ENCODE data around the gene TPRKB. TPM values are rescaled to one million over a fixed set of nuclear protein-coding genes. Genes with fewer than 3 reads are reported as not detected.

The TPRKB gene
- total and polyA plus RNA-seq, 5 donors from 2014 or later: 22.4 to 97.9 (median 74.9) TPM

DNA sequence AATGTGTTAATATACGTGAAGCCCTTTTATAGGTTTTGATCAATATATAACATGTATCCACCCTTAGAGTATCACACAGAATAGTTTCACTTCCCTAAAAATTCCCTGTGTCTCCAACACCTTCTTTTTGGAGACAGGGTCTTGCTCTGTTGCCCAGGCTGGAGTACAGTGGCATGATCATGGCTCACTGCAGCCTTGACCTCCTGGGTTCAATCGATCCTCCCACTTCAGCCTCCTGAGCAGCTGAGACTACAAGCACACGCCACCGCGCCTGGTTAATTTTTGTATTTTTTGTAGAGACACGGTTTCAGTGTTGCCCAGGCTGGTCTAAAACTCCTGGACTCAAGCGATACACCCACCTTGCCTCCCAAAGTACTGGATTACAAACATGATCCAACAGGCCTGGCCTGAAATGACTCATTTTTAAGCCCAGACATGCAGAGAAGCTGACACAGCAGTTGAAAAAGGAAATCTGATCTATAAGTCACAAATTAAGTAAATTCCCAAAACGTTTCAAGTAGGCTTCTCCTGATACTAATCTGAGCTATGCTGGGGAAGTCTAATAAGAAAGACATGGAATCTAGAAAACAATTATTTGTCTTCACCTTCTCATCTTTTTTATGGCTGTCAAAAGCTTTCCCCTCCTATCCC, 39.8 kb upstream of the TPRKB start:
- ATAC-seq (ENCODE audit: low read depth in 2 of 2) (no peak), DNase-seq (no peak)
- Histone ChIP-seq H3K36me3 (ENCODE audit: control insufficient read depth, insufficient read depth, low read length) (peaks cover 47% of the 10 kb centered on the region), H3K9me3 (ENCODE audit: control insufficient read depth in 2 of 2, low read length in 2 of 2) (no peaks in the 10 kb centered on the region), H3K27ac (ENCODE audit: insufficient read depth, low read length, poor library complexity, severe bottlenecking) (no peak overlapping the region), H3K27me3 (ENCODE audit: control insufficient read depth, insufficient read depth, low read length) (no peaks in the 10 kb centered on the region), H3K4me1 (ENCODE audit: control insufficient read depth, insufficient read depth, low read length, poor library complexity, severe bottlenecking) (peaks cover 35% of the 10 kb centered on the region), H3K4me3 (ENCODE audit: low read depth, low read length) (peak overlapping the region; percentile 43)
- Mint-ChIP-seq H3K36me3 (peaks cover 27% of the 10 kb centered on the region), H3K27ac (no peak overlapping the region), H3K4me1 (peaks cover 13 to 68% (median 46%) of the 10 kb centered on the region in 4 donors), H3K9me3 (no peaks in the 10 kb centered on the region), H3K4me3 (peak overlapping the region in 3 of 4 donors; percentile 46 to 98 (median 68)), H3K27me3 (peaks cover 7% of the 10 kb centered on the region)

DNA sequence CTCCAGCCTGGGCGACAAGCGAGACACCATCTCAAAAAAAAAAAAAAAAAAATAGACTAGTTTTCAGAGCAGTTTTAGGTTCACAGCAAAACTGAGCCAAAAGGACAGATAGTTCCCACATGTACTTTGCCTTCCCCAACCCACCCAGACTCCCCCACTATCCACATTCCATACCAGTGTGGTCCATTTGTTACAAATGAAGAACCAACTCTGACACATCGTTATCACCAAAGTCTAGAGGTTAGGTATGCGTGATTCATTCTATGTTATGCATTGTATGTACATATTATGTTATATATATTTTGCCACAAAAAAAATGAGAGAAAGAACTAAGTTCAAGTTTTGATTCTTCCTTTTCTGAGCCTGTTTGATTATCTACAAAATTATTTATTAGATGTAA, 39.2 kb upstream of the TPRKB start:
- DNase-seq (no peak), ATAC-seq (ENCODE audit: low read depth in 2 of 2) (no peak)
- Histone ChIP-seq H3K4me3 (ENCODE audit: low read depth, low read length) (no peak overlapping the region), H3K36me3 (ENCODE audit: control insufficient read depth, insufficient read depth, low read length) (peaks cover 49% of the 10 kb centered on the region), H3K27me3 (ENCODE audit: control insufficient read depth, insufficient read depth, low read length) (no peaks in the 10 kb centered on the region), H3K27ac (ENCODE audit: insufficient read depth, low read length, poor library complexity, severe bottlenecking) (no peak overlapping the region), H3K9me3 (ENCODE audit: control insufficient read depth in 2 of 2, low read length in 2 of 2) (no peaks in the 10 kb centered on the region), H3K4me1 (ENCODE audit: control insufficient read depth, insufficient read depth, low read length, poor library complexity, severe bottlenecking) (peaks cover 35% of the 10 kb centered on the region)
- peaks cover 13 to 70% (median 46%) of the 10 kb centered on the region in 4 donors for H3K4me1 Mint-ChIP-seq
- no peaks in the 10 kb centered on the region for H3K9me3 Mint-ChIP-seq
- H3K27me3 Mint-ChIP-seq: peaks cover 7% of the 10 kb centered on the region
- H3K4me3 Mint-ChIP-seq: peak overlapping the region in 2 of 4 donors; percentile 68 to 98
- H3K36me3 Mint-ChIP-seq: peaks cover 29% of the 10 kb centered on the region
- no peak overlapping the region for H3K27ac Mint-ChIP-seq

DNA sequence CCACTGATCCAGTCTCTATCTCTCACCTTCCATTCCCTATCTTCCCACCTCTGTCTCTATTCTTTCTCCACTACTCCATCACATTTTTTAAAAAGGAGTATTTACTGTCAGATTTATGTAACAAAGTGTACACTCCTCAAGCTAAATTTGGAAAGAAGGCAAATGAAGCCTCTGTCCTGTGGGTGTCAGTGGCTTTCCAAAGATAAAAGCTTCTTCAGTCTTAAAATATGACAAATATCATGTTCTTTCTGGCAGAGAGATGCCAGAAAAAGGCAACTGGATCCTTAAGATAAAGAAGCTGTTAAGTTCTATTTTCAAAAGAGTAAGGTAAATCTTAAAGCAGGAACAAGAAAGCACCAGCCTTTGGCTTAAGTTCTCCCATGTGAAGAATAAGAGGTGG, 35.7 kb upstream of the TPRKB start:
- H3K36me3 Mint-ChIP-seq: peaks cover 53% of the 10 kb centered on the region
- H3K36me3 ChIP-seq (ENCODE audit: control insufficient read depth, insufficient read depth, low read length): peaks cover 80% of the 10 kb centered on the region

DNA sequence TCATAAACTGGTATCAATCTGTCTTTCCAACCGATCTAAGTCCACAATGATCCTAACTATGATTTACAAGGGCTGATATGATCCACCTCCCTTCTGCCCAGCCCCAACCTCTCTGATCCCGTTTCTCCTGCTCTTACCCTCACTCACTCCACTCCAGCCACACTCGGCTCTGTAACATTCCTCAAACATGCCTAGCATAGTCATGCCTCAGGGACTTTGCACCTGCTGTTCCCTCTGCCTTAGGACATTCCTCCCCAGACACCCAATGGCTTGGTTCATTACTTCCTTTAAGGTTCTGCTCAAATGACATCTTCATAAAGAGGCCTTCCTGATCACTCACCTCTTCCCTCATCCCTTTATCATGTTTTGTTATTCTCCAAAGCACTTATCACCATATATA, 33.6 kb upstream of the TPRKB start:
- Mint-ChIP-seq H3K36me3 (peaks cover 54% of the 10 kb centered on the region), H3K4me3 (no peak overlapping the region), H3K27me3 (no peaks in the 10 kb centered on the region), H3K27ac (peak overlapping the region in 2 of 3 donors; percentile 2 to 33), H3K4me1 (peaks cover 24 to 49% (median 36%) of the 10 kb centered on the region in 4 donors), H3K9me3 (peaks cover 0 to 2% (median 0%) of the 10 kb centered on the region in 7 donors)
- H3K27me3 ChIP-seq (ENCODE audit: control insufficient read depth, insufficient read depth, low read length): no peaks in the 10 kb centered on the region
- H3K4me1 ChIP-seq (ENCODE audit: control insufficient read depth, insufficient read depth, low read length, poor library complexity, severe bottlenecking): no peaks in the 10 kb centered on the region
- no peak overlapping the region for H3K4me3 ChIP-seq (ENCODE audit: low read depth, low read length)
- peaks cover 83% of the 10 kb centered on the region for H3K36me3 ChIP-seq (ENCODE audit: control insufficient read depth, insufficient read depth, low read length)
- H3K27ac ChIP-seq (ENCODE audit: insufficient read depth, low read length, poor library complexity, severe bottlenecking): no peak overlapping the region
- no peak for DNase-seq
- H3K9me3 ChIP-seq (ENCODE audit: control insufficient read depth in 2 of 2, low read length in 2 of 2): no peaks in the 10 kb centered on the region
- ATAC-seq (ENCODE audit: low read depth in 2 of 2): no peak

More for the DNA sequence above, 35.7 kb upstream of the TPRKB start:
- peaks cover 27 to 65% (median 46%) of the 10 kb centered on the region in 4 donors for H3K4me1 Mint-ChIP-seq
- no peaks in the 10 kb centered on the region for H3K27me3 Mint-ChIP-seq
- H3K9me3 Mint-ChIP-seq: no peaks in the 10 kb centered on the region
- no peak overlapping the region for H3K27ac ChIP-seq (ENCODE audit: insufficient read depth, low read length, poor library complexity, severe bottlenecking)
- H3K27ac Mint-ChIP-seq: no peak overlapping the region
- no peaks in the 10 kb centered on the region for H3K9me3 ChIP-seq (ENCODE audit: control insufficient read depth in 2 of 2, low read length in 2 of 2)
- DNase-seq (no peak), ATAC-seq (ENCODE audit: low read depth in 2 of 2) (no peak)
- H3K4me3 Mint-ChIP-seq: no peak overlapping the region
- H3K27me3 ChIP-seq (ENCODE audit: control insufficient read depth, insufficient read depth, low read length): no peaks in the 10 kb centered on the region
- H3K4me1 ChIP-seq (ENCODE audit: control insufficient read depth, insufficient read depth, low read length, poor library complexity, severe bottlenecking): peaks cover 8% of the 10 kb centered on the region
- no peak overlapping the region for H3K4me3 ChIP-seq (ENCODE audit: low read depth, low read length)

DNA sequence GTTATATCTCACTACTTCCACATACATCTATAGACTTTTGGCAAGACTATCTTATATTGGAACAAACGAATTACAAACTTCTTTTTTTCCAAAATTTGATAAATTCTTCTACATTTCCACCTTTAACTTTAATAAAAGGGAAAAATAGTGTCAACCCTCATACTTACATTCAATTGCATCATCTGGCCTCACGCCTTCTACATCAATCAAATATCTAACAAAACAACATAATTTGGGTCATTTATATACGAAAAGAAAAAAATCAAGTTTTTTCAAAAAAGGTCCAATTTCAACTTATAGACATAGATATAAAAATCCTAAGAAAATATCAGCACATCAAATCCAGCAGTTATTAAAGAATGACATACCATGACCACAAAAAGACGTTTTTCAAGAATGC, 29.8 kb upstream of the TPRKB start:
- DNase-seq: no peak
- Histone ChIP-seq H3K4me3 (ENCODE audit: low read depth, low read length) (no peak overlapping the region), H3K9me3 (ENCODE audit: control insufficient read depth in 2 of 2, low read length in 2 of 2) (no peaks in the 10 kb centered on the region), H3K4me1 (ENCODE audit: control insufficient read depth, insufficient read depth, low read length, poor library complexity, severe bottlenecking) (no peaks in the 10 kb centered on the region), H3K36me3 (ENCODE audit: control insufficient read depth, insufficient read depth, low read length) (peaks cover 86% of the 10 kb centered on the region), H3K27ac (ENCODE audit: insufficient read depth, low read length, poor library complexity, severe bottlenecking) (no peak overlapping the region), H3K27me3 (ENCODE audit: control insufficient read depth, insufficient read depth, low read length) (no peaks in the 10 kb centered on the region)
- peaks cover 17 to 28% (median 22%) of the 10 kb centered on the region in 4 donors for H3K4me1 Mint-ChIP-seq
- H3K27me3 Mint-ChIP-seq: no peaks in the 10 kb centered on the region
- ATAC-seq (ENCODE audit: low read depth in 2 of 2): no peak
- H3K4me3 Mint-ChIP-seq: no peak overlapping the region
- peaks cover 0 to 2% (median 0%) of the 10 kb centered on the region in 7 donors for H3K9me3 Mint-ChIP-seq
- no peak overlapping the region for H3K27ac Mint-ChIP-seq
- peaks cover 55% of the 10 kb centered on the region for H3K36me3 Mint-ChIP-seq

DNA sequence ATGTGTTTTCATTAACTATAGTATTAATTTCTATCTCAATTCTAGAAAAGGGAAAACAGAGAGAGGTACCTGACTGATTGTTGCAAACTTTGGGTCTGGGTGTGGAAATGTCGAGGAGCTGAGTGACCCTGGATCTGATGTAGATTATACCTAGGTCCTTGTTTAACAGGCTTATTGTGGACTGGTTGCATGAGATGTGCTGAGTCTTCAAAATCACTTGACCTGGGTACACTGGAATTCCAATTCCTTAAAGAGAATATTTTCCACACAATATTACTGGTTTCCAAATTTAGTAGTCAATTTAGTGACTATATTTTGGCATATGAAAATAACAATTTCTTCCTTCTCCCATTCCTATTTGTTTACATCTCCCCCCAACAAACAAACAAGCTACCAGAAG, 29.2 kb upstream of the TPRKB start:
- H3K27me3 Mint-ChIP-seq: no peaks in the 10 kb centered on the region
- no peaks in the 10 kb centered on the region for H3K9me3 ChIP-seq (ENCODE audit: control insufficient read depth in 2 of 2, low read length in 2 of 2)
- ATAC-seq (ENCODE audit: low read depth in 2 of 2) (no peak), DNase-seq (no peak)
- peaks cover 58% of the 10 kb centered on the region for H3K36me3 Mint-ChIP-seq
- no peaks in the 10 kb centered on the region for H3K27me3 ChIP-seq (ENCODE audit: control insufficient read depth, insufficient read depth, low read length)
- H3K4me3 Mint-ChIP-seq: no peak overlapping the region
- no peak overlapping the region for H3K27ac Mint-ChIP-seq
- no peak overlapping the region for H3K27ac ChIP-seq (ENCODE audit: insufficient read depth, low read length, poor library complexity, severe bottlenecking)
- peaks cover 91% of the 10 kb centered on the region for H3K36me3 ChIP-seq (ENCODE audit: control insufficient read depth, insufficient read depth, low read length)
- no peaks in the 10 kb centered on the region for H3K4me1 ChIP-seq (ENCODE audit: control insufficient read depth, insufficient read depth, low read length, poor library complexity, severe bottlenecking)
- peaks cover 0 to 2% (median 0%) of the 10 kb centered on the region in 7 donors for H3K9me3 Mint-ChIP-seq
- H3K4me3 ChIP-seq (ENCODE audit: low read depth, low read length): no peak overlapping the region
- peaks cover 17 to 26% (median 22%) of the 10 kb centered on the region in 4 donors for H3K4me1 Mint-ChIP-seq

DNA sequence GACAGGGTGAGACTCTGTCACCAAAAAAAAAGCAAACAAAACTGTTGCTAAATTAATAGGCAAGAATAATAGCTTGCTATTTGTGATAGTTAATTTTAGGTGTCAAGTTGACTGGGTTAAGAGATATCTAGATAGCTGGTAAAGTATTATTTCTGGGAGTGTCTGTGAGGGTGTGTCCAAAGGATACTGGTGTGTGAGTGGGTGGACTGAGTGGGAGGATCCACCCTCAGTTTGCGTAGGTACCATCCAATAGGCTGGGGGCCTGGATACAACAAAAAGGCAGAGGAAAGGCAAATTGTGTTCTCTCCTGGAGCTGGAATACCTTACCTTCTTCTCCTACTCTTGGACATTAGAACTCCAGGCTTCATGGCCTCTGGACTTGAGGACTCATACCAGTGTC, 27.8 kb upstream of the TPRKB start:
- no peak overlapping the region for H3K27ac Mint-ChIP-seq
- H3K36me3 ChIP-seq (ENCODE audit: control insufficient read depth, insufficient read depth, low read length): peaks cover 93% of the 10 kb centered on the region
- H3K36me3 Mint-ChIP-seq: peaks cover 56% of the 10 kb centered on the region

DNA sequence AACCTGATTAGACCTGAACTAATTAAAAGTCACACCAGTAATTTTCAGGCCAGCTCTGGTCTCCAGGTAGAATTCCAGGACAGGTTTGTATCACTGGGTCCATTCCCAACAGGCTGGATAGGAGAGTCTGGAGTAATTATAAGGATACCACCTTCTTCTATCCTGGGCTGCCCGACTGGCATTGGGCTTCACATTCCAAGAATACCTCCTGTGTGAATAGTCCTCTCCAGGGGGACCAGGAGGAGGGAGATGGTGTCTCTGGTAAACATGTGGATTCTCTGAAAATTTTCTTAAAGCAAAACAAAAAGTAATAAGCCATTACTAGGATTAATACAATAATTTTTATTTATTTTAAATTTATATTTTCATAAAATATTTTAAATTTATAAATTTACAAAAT, 25.4 kb upstream of the TPRKB start:
- Histone ChIP-seq H3K36me3 (ENCODE audit: control insufficient read depth, insufficient read depth, low read length) (peaks cover 90% of the 10 kb centered on the region), H3K4me1 (ENCODE audit: control insufficient read depth, insufficient read depth, low read length, poor library complexity, severe bottlenecking) (no peaks in the 10 kb centered on the region), H3K27me3 (ENCODE audit: control insufficient read depth, insufficient read depth, low read length) (no peaks in the 10 kb centered on the region), H3K27ac (ENCODE audit: insufficient read depth, low read length, poor library complexity, severe bottlenecking) (no peak overlapping the region), H3K9me3 (ENCODE audit: control insufficient read depth in 2 of 2, low read length in 2 of 2) (no peaks in the 10 kb centered on the region), H3K4me3 (ENCODE audit: low read depth, low read length) (no peak overlapping the region)
- Mint-ChIP-seq H3K36me3 (peaks cover 55% of the 10 kb centered on the region), H3K9me3 (peaks cover 0 to under 1% (median 0%) of the 10 kb centered on the region in 7 donors), H3K4me3 (no peak overlapping the region), H3K27me3 (no peaks in the 10 kb centered on the region), H3K4me1 (peaks cover 0 to 7% (median 1%) of the 10 kb centered on the region in 4 donors), H3K27ac (no peak overlapping the region)
- ATAC-seq (ENCODE audit: low read depth in 2 of 2) (no peak), DNase-seq (no peak)

More for the DNA sequence above, 27.8 kb upstream of the TPRKB start:
- H3K4me3 ChIP-seq (ENCODE audit: low read depth, low read length): no peak overlapping the region
- Mint-ChIP-seq H3K4me3 (no peak overlapping the region), H3K27me3 (no peaks in the 10 kb centered on the region), H3K4me1 (peaks cover 8 to 20% (median 15%) of the 10 kb centered on the region in 4 donors), H3K9me3 (peaks cover 0 to 2% (median 0%) of the 10 kb centered on the region in 7 donors)
- no peaks in the 10 kb centered on the region for H3K4me1 ChIP-seq (ENCODE audit: control insufficient read depth, insufficient read depth, low read length, poor library complexity, severe bottlenecking)
- H3K27ac ChIP-seq (ENCODE audit: insufficient read depth, low read length, poor library complexity, severe bottlenecking): no peak overlapping the region
- no peaks in the 10 kb centered on the region for H3K9me3 ChIP-seq (ENCODE audit: control insufficient read depth in 2 of 2, low read length in 2 of 2)
- ATAC-seq (ENCODE audit: low read depth in 2 of 2) (no peak), DNase-seq (no peak)
- H3K27me3 ChIP-seq (ENCODE audit: control insufficient read depth, insufficient read depth, low read length): no peaks in the 10 kb centered on the region
